Nephron (organoid): ENCODE measurements around the gene RDM1.
A peak's percentile ranks its signal among the peaks of the same experiment; 100 is the strongest.

Source experiments
- H3K27ac Mint-ChIP-seq, 3 experiments: 2 replicates each; pipeline ENCODE4 v1.8.0; 2020; ENCODE audit warnings: mixed read lengths in 3 of 3, mild to moderate bottlenecking in 2 of 3, moderate library complexity in 1 of 3
- H3K27me3 Mint-ChIP-seq: 2 replicates; pipeline ENCODE4 v1.8.0; 2021; ENCODE audit warnings: low read depth, mild to moderate bottlenecking, moderate library complexity, mixed read lengths
- H3K36me3 Mint-ChIP-seq: 2 replicates; pipeline ENCODE4 v1.8.0; 2020; ENCODE audit warnings: low read depth, mixed read lengths
- H3K4me1 Mint-ChIP-seq: 2 replicates; pipeline ENCODE4 v1.8.0; 2020; ENCODE audit warnings: mixed read lengths
- H3K4me3 Mint-ChIP-seq, 3 experiments: 2 replicates each; pipeline ENCODE4 v1.8.0; 2020; ENCODE audit warnings: mild to moderate bottlenecking in 3 of 3, mixed read lengths in 3 of 3, moderate library complexity in 2 of 3
- H3K9me3 Mint-ChIP-seq: 2 replicates; pipeline ENCODE4 v1.8.0; 2020; ENCODE audit warnings: mixed read lengths
- TF ChIP-seq, protein P1 (sequence below), 3 experiments: fragments of 200-600 bp; sonication (generic); IDR thresholded peaks; one replicate each; pipeline ENCODE4 v1.5.0; 2021; ENCODE audit warnings: antibody characterized with exemption in 3 of 3; ENCODE audit not compliant: unreplicated experiment in 3 of 3

Gene RDM1

DNA sequence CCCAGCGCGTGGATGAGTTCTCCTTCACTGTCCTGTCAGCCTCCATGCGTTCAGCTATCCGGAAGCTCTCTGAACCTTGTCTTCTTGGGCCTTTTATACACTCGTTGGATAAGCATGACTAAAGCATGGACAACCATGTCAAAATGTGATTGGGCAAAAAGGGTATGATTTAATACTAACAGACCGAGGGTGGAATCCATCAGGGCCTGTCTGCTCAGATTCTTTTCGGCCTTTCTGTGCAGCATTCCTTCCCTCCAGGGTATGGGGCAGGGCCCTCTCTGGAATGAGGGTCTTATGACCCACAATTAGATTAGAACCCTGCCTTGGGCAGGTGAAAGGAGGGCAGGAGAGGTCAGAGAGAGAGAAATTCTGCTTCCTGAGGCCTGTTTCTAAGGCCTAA, 36.4 kb downstream of the RDM1 start:
- Mint-ChIP-seq H3K4me1 (peaks cover 31% of the 10 kb centered on the region), H3K9me3 (no peaks in the 10 kb centered on the region), H3K27me3 (no peaks in the 10 kb centered on the region), H3K27ac (no peak overlapping the region), H3K4me3 (no peak overlapping the region), H3K36me3 (no peaks in the 10 kb centered on the region)
- TF ChIP-seq, protein P1, sequence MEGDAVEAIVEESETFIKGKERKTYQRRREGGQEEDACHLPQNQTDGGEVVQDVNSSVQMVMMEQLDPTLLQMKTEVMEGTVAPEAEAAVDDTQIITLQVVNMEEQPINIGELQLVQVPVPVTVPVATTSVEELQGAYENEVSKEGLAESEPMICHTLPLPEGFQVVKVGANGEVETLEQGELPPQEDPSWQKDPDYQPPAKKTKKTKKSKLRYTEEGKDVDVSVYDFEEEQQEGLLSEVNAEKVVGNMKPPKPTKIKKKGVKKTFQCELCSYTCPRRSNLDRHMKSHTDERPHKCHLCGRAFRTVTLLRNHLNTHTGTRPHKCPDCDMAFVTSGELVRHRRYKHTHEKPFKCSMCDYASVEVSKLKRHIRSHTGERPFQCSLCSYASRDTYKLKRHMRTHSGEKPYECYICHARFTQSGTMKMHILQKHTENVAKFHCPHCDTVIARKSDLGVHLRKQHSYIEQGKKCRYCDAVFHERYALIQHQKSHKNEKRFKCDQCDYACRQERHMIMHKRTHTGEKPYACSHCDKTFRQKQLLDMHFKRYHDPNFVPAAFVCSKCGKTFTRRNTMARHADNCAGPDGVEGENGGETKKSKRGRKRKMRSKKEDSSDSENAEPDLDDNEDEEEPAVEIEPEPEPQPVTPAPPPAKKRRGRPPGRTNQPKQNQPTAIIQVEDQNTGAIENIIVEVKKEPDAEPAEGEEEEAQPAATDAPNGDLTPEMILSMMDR (IDR thresholded peaks at IDR 0.05; ENCODE audit: unreplicated experiment in 3 of 3), result no peak

DNA sequence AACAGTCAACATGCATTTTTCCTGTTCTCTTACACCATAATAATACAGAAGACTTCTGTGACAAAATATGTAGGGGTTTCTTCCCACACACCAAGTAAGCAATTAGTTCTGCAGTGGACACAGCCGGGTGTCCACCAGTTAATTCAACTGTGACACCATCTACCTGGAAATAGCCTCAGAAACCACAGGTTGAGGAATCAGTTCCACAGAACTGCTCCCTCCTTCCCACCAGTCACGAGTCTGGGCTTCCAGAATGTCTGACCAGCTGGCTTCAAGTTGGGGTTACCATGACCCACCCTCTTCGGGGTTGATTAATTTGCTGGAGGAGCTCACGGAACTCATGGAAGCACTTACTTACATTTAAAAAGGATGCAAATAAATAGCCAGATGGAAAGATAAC, 36.8 kb downstream of the RDM1 start:
- TF ChIP-seq, protein P1 (IDR thresholded peaks at IDR 0.05; ENCODE audit: unreplicated experiment in 3 of 3), result no peak
- Mint-ChIP-seq H3K4me3 (no peak overlapping the region), H3K9me3 (no peaks in the 10 kb centered on the region), H3K27ac (no peak overlapping the region), H3K36me3 (no peaks in the 10 kb centered on the region), H3K27me3 (no peaks in the 10 kb centered on the region), H3K4me1 (peaks cover 36% of the 10 kb centered on the region)

DNA sequence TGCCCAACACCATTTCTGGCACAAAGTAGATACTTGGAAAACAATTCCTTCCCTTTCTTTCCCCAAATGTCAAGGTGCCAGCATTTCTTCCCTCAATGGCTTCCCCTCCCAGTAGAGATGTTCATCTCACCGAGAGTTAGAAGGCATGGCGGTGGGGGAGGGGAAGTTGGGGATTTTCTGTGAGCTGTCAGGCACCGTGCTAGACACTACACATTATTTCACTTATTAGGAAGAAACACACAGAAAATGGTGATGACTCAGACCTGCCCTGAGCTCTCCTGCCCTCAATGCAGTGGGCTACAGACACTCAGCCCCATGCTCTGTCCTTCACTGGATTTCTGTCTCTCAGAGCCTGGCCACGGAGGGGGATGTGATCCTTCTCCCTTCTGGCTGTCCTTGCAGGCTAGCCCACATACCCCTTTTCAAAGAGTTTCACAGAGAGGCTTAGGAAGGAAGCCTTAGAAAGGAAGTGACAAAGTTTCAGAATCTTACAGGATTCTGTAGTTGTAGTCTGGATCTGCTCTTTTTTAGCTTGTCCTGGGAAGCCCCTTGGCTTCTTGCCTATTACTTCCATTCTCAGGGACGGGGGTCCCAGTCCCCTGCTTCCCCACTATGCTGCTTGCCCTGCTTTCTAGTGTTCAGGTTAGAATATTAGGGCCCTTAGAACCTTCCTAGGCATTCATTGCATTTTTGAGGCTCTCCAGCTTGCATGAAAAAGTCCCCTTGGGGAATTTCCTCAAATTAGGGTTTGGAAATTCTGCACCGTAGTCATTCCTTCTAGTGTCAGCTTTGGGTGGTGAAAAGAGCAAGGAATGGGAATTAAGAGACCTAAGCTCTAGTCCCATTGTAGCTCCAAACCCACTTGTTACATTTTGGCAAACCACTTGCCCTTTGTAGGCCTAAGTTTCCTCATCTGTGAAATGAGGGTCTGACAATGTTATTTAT, 38.2 kb downstream of the RDM1 start:
- no peaks in the 10 kb centered on the region for H3K36me3 Mint-ChIP-seq
- no peaks in the 10 kb centered on the region for H3K27me3 Mint-ChIP-seq
- H3K4me1 Mint-ChIP-seq, result peaks cover 33% of the 10 kb centered on the region
- H3K9me3 Mint-ChIP-seq, result no peaks in the 10 kb centered on the region
- TF ChIP-seq, protein P1 (IDR thresholded peaks at IDR 0.05; ENCODE audit: unreplicated experiment in 3 of 3), result no peak
- no peak overlapping the region for H3K4me3 Mint-ChIP-seq
- H3K27ac Mint-ChIP-seq, result peak overlapping the region; percentile 44 to 78 (median 62)

DNA sequence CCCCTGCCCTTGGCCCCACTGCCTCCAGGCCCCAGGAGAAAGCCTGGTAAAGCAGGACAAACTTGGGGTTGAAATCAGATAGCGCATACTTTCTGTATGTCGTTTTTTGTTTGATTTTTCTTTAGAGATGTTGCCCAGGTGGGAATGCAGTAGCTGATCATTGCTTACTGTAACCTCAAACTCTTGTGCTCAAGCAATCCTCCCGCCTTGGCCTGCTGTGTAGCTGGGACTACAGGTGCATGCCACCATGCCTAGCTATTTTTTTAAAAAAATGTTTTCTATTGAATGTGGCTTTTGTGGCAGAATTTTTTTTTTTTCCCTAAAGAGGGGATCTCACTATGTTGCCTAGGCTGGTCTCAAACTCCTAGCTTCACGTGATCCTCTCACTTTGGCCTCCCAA, 39.3 kb downstream of the RDM1 start:
- no peaks in the 10 kb centered on the region for H3K27me3 Mint-ChIP-seq
- no peak overlapping the region for H3K4me3 Mint-ChIP-seq
- TF ChIP-seq, protein P1 (IDR thresholded peaks at IDR 0.05; ENCODE audit: unreplicated experiment in 3 of 3), result no peak
- H3K4me1 Mint-ChIP-seq, result peaks cover 33% of the 10 kb centered on the region
- H3K9me3 Mint-ChIP-seq, result no peaks in the 10 kb centered on the region
- peak overlapping the region in 2 of 3 experiments; percentile 68 to 94 for H3K27ac Mint-ChIP-seq
- no peaks in the 10 kb centered on the region for H3K36me3 Mint-ChIP-seq

DNA sequence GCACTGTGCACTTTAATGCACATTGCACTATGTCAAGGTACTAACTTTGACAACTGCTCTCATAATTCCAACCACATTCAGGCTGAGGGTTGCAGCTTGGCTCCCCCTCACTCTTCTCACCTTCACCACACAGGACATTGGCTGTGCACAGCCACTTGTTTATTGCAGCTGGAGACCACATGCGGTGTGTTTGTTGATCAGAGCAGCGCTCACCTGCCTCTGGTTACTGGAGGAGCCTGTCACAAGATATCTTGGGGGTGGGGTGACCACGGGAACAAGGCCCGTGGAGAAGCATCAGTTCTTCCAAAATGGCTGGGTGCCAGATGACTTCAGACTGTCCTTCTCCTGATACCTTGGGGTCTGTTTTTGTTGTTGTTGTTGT, 39.8 kb downstream of the RDM1 start:
- TF ChIP-seq, protein P1 (IDR thresholded peaks at IDR 0.05; ENCODE audit: unreplicated experiment in 3 of 3), result no peak
- H3K36me3 Mint-ChIP-seq, result no peaks in the 10 kb centered on the region
- no peaks in the 10 kb centered on the region for H3K27me3 Mint-ChIP-seq
- peak overlapping the region; percentile 68 to 94 (median 73) for H3K27ac Mint-ChIP-seq
- no peaks in the 10 kb centered on the region for H3K9me3 Mint-ChIP-seq
- H3K4me1 Mint-ChIP-seq, result peaks cover 33% of the 10 kb centered on the region
- no peak overlapping the region for H3K4me3 Mint-ChIP-seq
